PC-3 (cell line): ENCODE data around the gene FOXK2. TPM values are rescaled to one million over a fixed set of nuclear protein-coding genes. Genes with fewer than 3 reads are reported as not detected.

Experiments
- ATAC-seq: fragments of 200-7000 bp; cut with Tn5 transposase; 2 replicates; pipeline ENCODE4 v1.9.1; 2020; ENCODE audit warnings: mild to moderate bottlenecking, moderate library complexity
- BruUV-seq: library from RNA; stranded (reverse); fragments of 400-500 nt; replicated peaks from 2 replicates; lab custom pipeline; 2021; lab: Mats Ljungman, UMichigan
- CTCF ChIA-PET: fragments of 300-600 bp; sonication (Branson Sonifier 250); formaldehyde crosslinking; loops from one replicate; lab custom pipeline; 2022; ENCODE audit warnings: antibody characterized with exemption; lab: Charles Lee
- POLR2A ChIA-PET: fragments of 300-600 bp; sonication (Branson Sonifier 250); formaldehyde crosslinking; loops from one replicate; lab custom pipeline; 2022; ENCODE audit warnings: antibody characterized with exemption; ENCODE audit not compliant: unreplicated experiment; lab: Charles Lee
- DNase-seq: peaks from one replicate; pipeline ENCODE4 v3.0.0-alpha.2; 2015
- H2AFZ ChIP-seq: fragments of 300-600 bp; sonication (generic); 2 replicates; pipeline ENCODE4 v1.6.0; 2016; ENCODE audit warnings: antibody characterized with exemption, low read length
- H3F3A ChIP-seq: fragments of 300-600 bp; sonication (generic); one replicate; pipeline ENCODE4 v1.6.0; 2017; ENCODE audit warnings: antibody characterized with exemption, low read length, control low read depth, mild to moderate bottlenecking; ENCODE audit not compliant: unreplicated experiment
- H3K27ac ChIP-seq: fragments of 300-600 bp; sonication (generic); 2 replicates; pipeline ENCODE4 v1.5.1; 2016; ENCODE audit warnings: mild to moderate bottlenecking, low read length
- H3K27me3 ChIP-seq: fragments of 300-600 bp; sonication (generic); 2 replicates; pipeline ENCODE4 v1.6.1; 2016; ENCODE audit warnings: low read length, mixed read lengths
- H3K36me3 ChIP-seq: fragments of 300-600 bp; sonication (generic); 2 replicates; pipeline ENCODE4 v1.6.1; 2016; ENCODE audit warnings: low read depth, mixed run types, low read length, mixed read lengths
- H3K4me1 ChIP-seq: fragments of 300-600 bp; sonication (generic); 2 replicates; pipeline ENCODE4 v1.5.1; 2016; ENCODE audit warnings: low read length; ENCODE audit not compliant: insufficient read depth
- H3K4me2 ChIP-seq: fragments of 300-600 bp; sonication (generic); 2 replicates; pipeline ENCODE4 v1.6.0; 2016; ENCODE audit warnings: low read length
- H3K4me3 ChIP-seq: fragments of 300-600 bp; sonication (generic); 2 replicates; pipeline ENCODE4 v1.5.1; 2016; ENCODE audit warnings: mild to moderate bottlenecking, low read length, mixed read lengths
- H3K79me2 ChIP-seq: fragments of 300-600 bp; sonication (generic); 2 replicates; pipeline ENCODE4 v1.6.1; 2017; ENCODE audit warnings: low read length, mixed read lengths
- H3K9ac ChIP-seq: fragments of 300-600 bp; sonication (generic); 2 replicates; pipeline ENCODE4 v1.6.0; 2016; ENCODE audit warnings: mild to moderate bottlenecking, low read length
- H3K9me2 ChIP-seq: fragments of 300-600 bp; sonication (generic); replicated peaks from 2 replicates; pipeline ENCODE4 v1.6.1; 2016; ENCODE audit warnings: mixed run types, low read length, mixed read lengths
- H3K9me3 ChIP-seq: fragments of 300-600 bp; sonication (generic); 2 replicates; pipeline ENCODE4 v1.6.1; 2016; ENCODE audit warnings: low read length, mixed read lengths
- H4K20me1 ChIP-seq: fragments of 300-600 bp; sonication (generic); 2 replicates; pipeline ENCODE4 v1.6.1; 2016; ENCODE audit warnings: low read length, mixed read lengths
- EZH2 ChIP-seq: fragments of 300-600 bp; sonication (generic); IDR thresholded peaks from one replicate; pipeline ENCODE4 v1.6.1; 2017; ENCODE audit warnings: antibody characterized with exemption, mild to moderate bottlenecking, low read length; ENCODE audit not compliant: unreplicated experiment
- EZH2phosphoT487 ChIP-seq: fragments of 300-600 bp; sonication (generic); IDR thresholded peaks from 2 replicates; pipeline ENCODE4 v1.6.1; 2018; ENCODE audit warnings: mild to moderate bottlenecking, antibody characterized with exemption, low read length, borderline replicate concordance
- intact Hi-C: fragments of 100-400 bp; cut with micrococcal nuclease; formaldehyde crosslinking; loops from 2 replicates; pipeline ENCODE4 v1.9.0; 2023
- total RNA-seq: library from RNA; depleted of rRNA; stranded (reverse); fragments of >200 nt; gene quantifications from 2 replicates; pipeline ENCODE4 v1.2.3, GENCODE V29; 2014
- TF ChIP-seq, protein P1 (sequence below): fragments of 300-600 bp; sonication (generic); conservative IDR thresholded peaks from 2 replicates; pipeline ENCODE4 v1.5.1; 2017; ENCODE audit warnings: antibody characterized with exemption, low read depth, mild to moderate bottlenecking, low read length

FOXK2 gene
- total RNA-seq, 1 experiment from 2014 or later: 60.5 TPM

DNA sequence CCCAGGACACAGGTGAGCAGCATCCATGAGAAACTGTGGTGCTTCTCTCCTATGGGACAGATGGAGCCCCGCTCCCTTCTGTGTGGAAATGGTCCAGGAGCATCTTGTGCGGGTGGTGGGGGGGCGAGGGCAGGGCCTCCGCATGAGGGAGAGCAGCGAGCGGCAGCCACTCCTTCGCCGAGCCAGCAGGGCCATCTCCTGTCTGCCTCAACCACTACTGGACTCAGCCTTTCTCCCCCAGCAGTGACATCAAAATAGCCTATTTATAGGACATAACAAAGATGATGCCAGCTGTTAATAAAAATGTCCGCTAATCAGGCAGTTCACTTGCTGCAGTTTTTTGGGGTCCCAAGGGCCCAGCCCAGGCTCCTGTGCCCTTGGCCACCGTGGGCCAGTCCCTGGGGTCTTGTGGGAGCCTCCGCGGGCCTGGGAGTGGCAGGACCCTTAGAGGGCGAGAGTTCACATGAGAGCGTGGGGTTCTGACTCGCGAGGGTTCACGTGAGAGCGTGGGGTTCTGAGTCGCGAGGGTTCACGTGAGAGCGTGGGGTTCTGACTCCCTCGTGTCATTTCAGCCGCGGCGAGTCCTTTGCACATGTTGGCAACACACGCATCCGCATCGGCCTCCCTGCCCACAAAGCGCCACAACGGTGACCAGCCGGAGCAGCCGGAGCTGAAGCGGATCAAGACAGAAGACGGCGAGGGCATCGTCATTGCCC is 81.4 kb downstream of the FOXK2 start:
- Histone ChIP-seq H3K27me3 (no peaks in the 10 kb centered on the region), H3K4me1 (no peaks in the 10 kb centered on the region), H3K27ac (no peak overlapping the region), H3K9me3 (no peaks in the 10 kb centered on the region), H3K79me2 (no peaks in the 10 kb centered on the region), H3K4me2 (no peak overlapping the region), H3F3A (no peaks in the 10 kb centered on the region), H3K36me3 (peaks cover 54% of the 10 kb centered on the region), H4K20me1 (no peaks in the 10 kb centered on the region), H3K9me2 (no peaks in the 10 kb centered on the region), H3K4me3 (no peak overlapping the region), H2AFZ (no peak overlapping the region), H3K9ac (no peak overlapping the region)
- BruUV-seq: no TSS peak
- TF ChIP-seq EZH2phosphoT487: no peak
- TF ChIP-seq, protein P1, sequence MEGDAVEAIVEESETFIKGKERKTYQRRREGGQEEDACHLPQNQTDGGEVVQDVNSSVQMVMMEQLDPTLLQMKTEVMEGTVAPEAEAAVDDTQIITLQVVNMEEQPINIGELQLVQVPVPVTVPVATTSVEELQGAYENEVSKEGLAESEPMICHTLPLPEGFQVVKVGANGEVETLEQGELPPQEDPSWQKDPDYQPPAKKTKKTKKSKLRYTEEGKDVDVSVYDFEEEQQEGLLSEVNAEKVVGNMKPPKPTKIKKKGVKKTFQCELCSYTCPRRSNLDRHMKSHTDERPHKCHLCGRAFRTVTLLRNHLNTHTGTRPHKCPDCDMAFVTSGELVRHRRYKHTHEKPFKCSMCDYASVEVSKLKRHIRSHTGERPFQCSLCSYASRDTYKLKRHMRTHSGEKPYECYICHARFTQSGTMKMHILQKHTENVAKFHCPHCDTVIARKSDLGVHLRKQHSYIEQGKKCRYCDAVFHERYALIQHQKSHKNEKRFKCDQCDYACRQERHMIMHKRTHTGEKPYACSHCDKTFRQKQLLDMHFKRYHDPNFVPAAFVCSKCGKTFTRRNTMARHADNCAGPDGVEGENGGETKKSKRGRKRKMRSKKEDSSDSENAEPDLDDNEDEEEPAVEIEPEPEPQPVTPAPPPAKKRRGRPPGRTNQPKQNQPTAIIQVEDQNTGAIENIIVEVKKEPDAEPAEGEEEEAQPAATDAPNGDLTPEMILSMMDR: no peak
- no peak for TF ChIP-seq EZH2
- ATAC-seq (no peak), DNase-seq (no peak)
- POLR2A ChIA-PET: no interaction called here
- CTCF ChIA-PET: no interaction called here
- intact Hi-C loops: no loop called here

DNA sequence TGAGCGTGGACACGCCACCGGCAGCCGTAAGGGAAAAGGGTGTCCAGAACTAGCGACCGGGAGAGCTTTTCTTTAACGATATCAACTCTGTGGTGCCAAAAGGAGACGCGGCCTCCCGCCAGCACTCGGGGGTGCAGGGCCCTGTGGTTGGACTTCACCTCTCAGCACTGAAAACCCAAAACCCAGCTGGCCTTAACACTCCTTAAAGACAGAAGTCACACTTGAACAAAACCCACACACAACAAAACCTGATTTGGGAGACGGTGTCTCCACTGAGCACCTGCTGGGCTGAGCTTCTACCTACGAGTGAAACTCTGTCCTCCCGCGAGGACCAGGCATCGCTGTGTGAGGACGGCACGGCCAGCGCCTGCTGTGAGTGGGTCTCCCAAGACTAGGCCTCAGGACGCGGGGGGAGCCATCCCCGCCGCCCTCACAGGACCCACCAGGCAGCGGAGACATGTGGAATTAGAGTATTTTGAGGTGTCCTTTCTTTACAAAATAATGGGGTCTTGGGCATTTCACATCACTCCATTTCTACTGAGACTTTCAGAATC is 82.0 kb downstream of the FOXK2 start:
- POLR2A ChIA-PET: no interaction called here
- no peak overlapping the region for H2AFZ ChIP-seq
- TF ChIP-seq EZH2phosphoT487 (no peak), EZH2 (no peak)
- TF ChIP-seq, protein P1: no peak
- no peak overlapping the region for H3K4me2 ChIP-seq
- H3K4me1 ChIP-seq: no peaks in the 10 kb centered on the region
- CTCF ChIA-PET: no interaction called here
- intact Hi-C loops: no loop called here
- TSS peak; percentile 42 for BruUV-seq
- H3K9me3 ChIP-seq: no peaks in the 10 kb centered on the region
- ATAC-seq (no peak), DNase-seq (no peak)
- H3K79me2 ChIP-seq: no peaks in the 10 kb centered on the region
- no peaks in the 10 kb centered on the region for H3F3A ChIP-seq
- H3K4me3 ChIP-seq: no peak overlapping the region
- peaks cover 51% of the 10 kb centered on the region for H3K36me3 ChIP-seq
- H3K9ac ChIP-seq: no peak overlapping the region
- no peaks in the 10 kb centered on the region for H3K9me2 ChIP-seq
- H3K27me3 ChIP-seq: no peaks in the 10 kb centered on the region
- no peak overlapping the region for H3K27ac ChIP-seq
- no peaks in the 10 kb centered on the region for H4K20me1 ChIP-seq

DNA sequence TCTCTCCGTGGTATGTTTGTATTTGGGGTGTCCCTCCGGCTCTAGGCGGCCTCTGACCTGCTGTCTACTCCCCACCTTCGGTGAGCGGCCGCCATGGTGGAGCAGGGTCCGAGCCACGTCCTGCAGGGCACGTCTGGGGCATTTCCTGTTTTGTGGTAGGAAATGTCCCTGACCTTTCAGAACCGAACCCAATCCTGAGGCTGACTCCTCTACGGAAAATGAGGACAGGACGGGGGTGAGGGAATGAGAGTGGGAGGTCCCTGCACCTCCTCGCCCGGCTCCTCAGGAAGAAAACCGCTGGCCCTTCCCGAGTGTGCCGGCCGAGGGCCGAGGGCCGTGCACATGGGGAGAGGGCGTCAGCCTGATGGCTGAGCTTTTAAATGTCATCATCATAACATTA is 83.0 kb downstream of the FOXK2 start:
- H3K4me3 ChIP-seq: no peak overlapping the region
- ChIA-PET POLR2A (no interaction called here), CTCF (no interaction called here)
- no TSS peak for BruUV-seq
- H3K79me2 ChIP-seq: no peaks in the 10 kb centered on the region
- H2AFZ ChIP-seq: no peak overlapping the region
- no peak overlapping the region for H3K27ac ChIP-seq
- no peaks in the 10 kb centered on the region for H3K9me2 ChIP-seq
- ATAC-seq (no peak), DNase-seq (no peak)
- no peaks in the 10 kb centered on the region for H3K9me3 ChIP-seq
- no peak for TF ChIP-seq EZH2phosphoT487
- TF ChIP-seq, protein P1: no peak
- TF ChIP-seq EZH2: no peak
- H3K4me1 ChIP-seq: no peaks in the 10 kb centered on the region
- no peaks in the 10 kb centered on the region for H4K20me1 ChIP-seq
- no peak overlapping the region for H3K4me2 ChIP-seq
- no peaks in the 10 kb centered on the region for H3F3A ChIP-seq
- intact Hi-C loops: no loop called here
- H3K36me3 ChIP-seq: peaks cover 44% of the 10 kb centered on the region
- H3K9ac ChIP-seq: no peak overlapping the region
- no peaks in the 10 kb centered on the region for H3K27me3 ChIP-seq
